Prostate gland (tissue), 2 donors: ENCODE measurements around the gene ACIN1.

Experiments
- POLR2A ChIP-seq: fragments of 450-650 bp; IDR thresholded peaks from one replicate; pipeline ENCODE4 v1.6.1; 2016; ENCODE audit warnings: antibody characterized with exemption, mild to moderate bottlenecking
- TF ChIP-seq, protein P1 (sequence below), 4 experiments: fragments of 200-600 bp in 2 of 4; fragments of 450-650 bp in 2 of 4; sonication (generic) in 2 of 4; IDR thresholded peaks; 1 replicate in 3 of 4; 2 replicates in 1 of 4; pipeline ENCODE4 v1.5.1; 2016 to 2019; ENCODE audit warnings: antibody characterized with exemption in 4 of 4, mild to moderate bottlenecking in 2 of 4, moderate library complexity in 2 of 4

DNA sequence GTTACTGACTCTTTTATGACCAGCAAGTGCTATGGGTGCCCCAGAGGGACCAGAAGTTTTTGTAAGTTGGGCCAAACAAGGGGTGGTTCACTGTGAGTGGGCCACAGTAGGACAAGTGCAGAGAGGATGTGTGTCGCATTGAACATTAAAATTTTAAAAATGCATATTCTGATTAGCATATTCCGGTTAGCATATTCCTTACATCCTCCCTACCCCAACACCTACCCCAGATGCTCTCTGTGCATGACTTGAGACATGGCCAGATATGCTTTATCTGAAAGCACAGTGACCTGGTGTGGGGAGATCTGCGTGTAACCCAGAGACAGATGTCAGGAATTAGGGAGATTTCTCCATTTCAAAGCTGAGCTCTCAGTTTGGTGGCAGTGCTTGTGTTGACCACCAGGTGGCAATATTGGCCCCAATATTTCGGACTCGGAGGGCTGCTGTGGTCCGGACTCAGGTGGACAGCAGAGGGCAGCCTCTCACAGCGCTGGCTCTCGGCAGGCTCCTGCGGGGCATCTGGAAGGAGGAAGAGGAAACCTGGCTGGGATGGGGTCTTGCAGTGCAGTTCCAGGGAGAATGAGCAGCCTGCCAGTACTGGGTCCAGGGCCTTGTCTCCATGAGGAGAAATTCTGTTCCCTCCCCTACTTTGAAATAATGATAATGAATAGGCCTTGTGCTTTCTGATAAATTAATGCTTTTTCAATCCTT, 25.8 kb upstream of the ACIN1 start:
- TF ChIP-seq, protein P1, sequence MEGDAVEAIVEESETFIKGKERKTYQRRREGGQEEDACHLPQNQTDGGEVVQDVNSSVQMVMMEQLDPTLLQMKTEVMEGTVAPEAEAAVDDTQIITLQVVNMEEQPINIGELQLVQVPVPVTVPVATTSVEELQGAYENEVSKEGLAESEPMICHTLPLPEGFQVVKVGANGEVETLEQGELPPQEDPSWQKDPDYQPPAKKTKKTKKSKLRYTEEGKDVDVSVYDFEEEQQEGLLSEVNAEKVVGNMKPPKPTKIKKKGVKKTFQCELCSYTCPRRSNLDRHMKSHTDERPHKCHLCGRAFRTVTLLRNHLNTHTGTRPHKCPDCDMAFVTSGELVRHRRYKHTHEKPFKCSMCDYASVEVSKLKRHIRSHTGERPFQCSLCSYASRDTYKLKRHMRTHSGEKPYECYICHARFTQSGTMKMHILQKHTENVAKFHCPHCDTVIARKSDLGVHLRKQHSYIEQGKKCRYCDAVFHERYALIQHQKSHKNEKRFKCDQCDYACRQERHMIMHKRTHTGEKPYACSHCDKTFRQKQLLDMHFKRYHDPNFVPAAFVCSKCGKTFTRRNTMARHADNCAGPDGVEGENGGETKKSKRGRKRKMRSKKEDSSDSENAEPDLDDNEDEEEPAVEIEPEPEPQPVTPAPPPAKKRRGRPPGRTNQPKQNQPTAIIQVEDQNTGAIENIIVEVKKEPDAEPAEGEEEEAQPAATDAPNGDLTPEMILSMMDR (IDR thresholded peaks at IDR 0.05): peak; percentile 99 to 100 (median 100)
- TF ChIP-seq POLR2A: no peak
